ENCODE measurements around the gene ARMCX4.
A peak's percentile ranks its signal among the peaks of the same experiment; 100 is the strongest.

The ARMCX4 gene

DNA sequence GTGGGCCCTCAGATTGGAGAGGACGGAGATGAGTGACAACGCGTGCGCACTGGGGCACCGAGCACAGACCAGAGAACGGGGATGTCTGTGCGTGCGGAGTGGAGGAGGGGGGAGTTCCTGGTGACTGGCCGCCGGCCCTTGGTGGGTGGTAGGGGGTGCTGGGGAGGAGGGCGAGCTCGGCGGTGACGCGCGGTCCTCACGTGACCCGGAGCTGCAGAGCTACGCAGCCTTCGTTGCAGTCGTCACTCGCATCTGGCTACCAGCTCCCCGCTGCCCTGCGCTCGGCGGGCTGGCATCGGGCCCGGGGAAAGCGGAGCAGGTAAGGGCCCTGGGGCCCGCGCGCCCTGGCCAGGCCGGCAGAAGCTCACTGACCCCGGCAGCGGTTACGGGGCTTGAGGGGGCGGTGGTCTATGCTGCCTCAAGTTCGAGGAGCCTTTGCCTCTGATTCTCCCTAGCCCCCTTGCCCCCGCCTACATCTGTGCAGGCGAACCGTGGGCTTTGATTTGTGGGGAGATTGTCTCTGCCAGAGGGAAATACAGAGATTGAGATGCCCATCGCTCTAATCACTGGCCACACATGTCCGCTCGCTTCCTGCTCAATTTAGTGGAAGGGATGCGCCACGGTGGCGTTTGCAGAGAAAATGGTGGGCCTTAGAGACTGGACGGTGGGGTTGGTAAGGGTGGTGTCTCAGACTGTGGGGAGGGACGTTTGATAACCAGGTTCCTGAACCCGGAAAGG, at the start of gene ARMCX4:
Gene ARMCX4, plus strand, starts transcription at position 245 of the 738 bp plus-strand sequence. CDS start 3,134 bp downstream, outside the sequence.
- peak within 1 kb of the TSS; percentile 8 for H3K9ac ChIP-seq (ENCODE audit: low read length)
- H3K27ac ChIP-seq (ENCODE audit: low read depth, low read length), result no peak within 1 kb of the TSS
- H3K4me1 ChIP-seq (ENCODE audit: insufficient read depth, low read length), result no peaks in the 10 kb centered on the region
- H3K27me3 ChIP-seq (ENCODE audit: control insufficient read depth in 1 of 2, insufficient read depth in 2 of 2, low read length in 2 of 2), result peaks cover 0 to 2% of the 10 kb centered on the region in 2 donors
- peak within 1 kb of the TSS; percentile 28 to 53 for H3K4me3 ChIP-seq (ENCODE audit: low read depth in 1 of 2, low read length in 2 of 2)
- H3K9me3 ChIP-seq (ENCODE audit: low read length), result no peaks in the 10 kb centered on the region
- peaks cover 4% of the 10 kb centered on the region for H3K36me3 ChIP-seq (ENCODE audit: insufficient read depth, low read length)

- H3K27me3 ChIP-seq (ENCODE audit: control insufficient read depth in 1 of 2, insufficient read depth in 2 of 2, low read length in 2 of 2), result no peaks in the 10 kb centered on the region
- H3K9ac ChIP-seq (ENCODE audit: low read length), result no peak overlapping the region
- H3K27ac ChIP-seq (ENCODE audit: low read depth, low read length), result no peak overlapping the region
- no peaks in the 10 kb centered on the region for H3K9me3 ChIP-seq (ENCODE audit: low read length)
- no peak overlapping the region for H3K4me3 ChIP-seq (ENCODE audit: low read depth in 1 of 2, low read length in 2 of 2)
- H3K36me3 ChIP-seq (ENCODE audit: insufficient read depth, low read length), result peaks cover 14% of the 10 kb centered on the region
- H3K4me1 ChIP-seq (ENCODE audit: insufficient read depth, low read length), result no peaks in the 10 kb centered on the region
Observed at GRCh38 chrX:101442085-101442484, 43.2 kb upstream of the ARMCX4 start.

DNA sequence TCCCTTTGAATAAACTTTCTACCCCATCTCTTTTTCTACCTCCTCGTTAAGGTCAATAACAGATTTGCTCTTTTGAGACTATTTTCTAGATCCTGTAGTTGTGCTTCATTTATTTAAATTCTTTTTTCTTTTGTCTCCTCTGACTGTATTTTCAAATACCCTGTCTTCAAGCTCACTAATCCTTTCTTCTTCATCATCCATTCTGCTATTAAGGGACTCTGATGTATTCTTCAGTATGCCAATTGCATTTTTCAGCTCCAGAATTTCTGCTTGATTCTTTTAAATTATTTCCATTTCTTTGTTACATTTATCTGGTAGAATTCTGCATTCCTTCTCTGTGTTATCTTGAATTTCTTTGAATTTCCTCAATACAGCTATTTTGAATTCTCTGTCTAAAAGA, 36.0 kb upstream of the ARMCX4 start:
- Histone ChIP-seq H3K27ac (ENCODE audit: low read depth, low read length) (no peak overlapping the region), H3K9me3 (ENCODE audit: low read length) (no peaks in the 10 kb centered on the region), H3K4me1 (ENCODE audit: insufficient read depth, low read length) (no peaks in the 10 kb centered on the region), H3K36me3 (ENCODE audit: insufficient read depth, low read length) (peaks cover 7% of the 10 kb centered on the region), H3K9ac (ENCODE audit: low read length) (no peak overlapping the region), H3K4me3 (ENCODE audit: low read depth in 1 of 2, low read length in 2 of 2) (no peak overlapping the region), H3K27me3 (ENCODE audit: control insufficient read depth in 1 of 2, insufficient read depth in 2 of 2, low read length in 2 of 2) (no peaks in the 10 kb centered on the region)

DNA sequence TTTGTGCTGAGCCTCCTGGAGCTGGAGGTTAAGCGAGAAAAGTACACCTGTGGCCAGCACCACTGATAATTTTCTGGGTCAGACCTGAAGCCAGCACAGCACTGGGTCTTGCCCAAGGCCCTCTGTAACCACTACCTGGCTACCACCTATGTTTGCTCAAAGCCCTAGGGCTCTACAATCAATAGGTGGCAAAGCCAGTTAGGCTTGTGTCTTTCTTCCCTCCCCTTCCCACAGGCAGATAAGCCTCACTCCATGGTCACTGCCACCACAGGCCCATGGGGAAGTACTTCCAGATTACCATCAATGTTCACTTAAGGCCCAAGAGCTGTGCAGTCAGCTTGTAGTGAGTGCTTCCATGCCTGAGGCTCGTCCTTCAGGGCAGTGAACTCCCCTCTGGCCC, 35.2 kb upstream of the ARMCX4 start:
- no peaks in the 10 kb centered on the region for H3K27me3 ChIP-seq (ENCODE audit: control insufficient read depth in 1 of 2, insufficient read depth in 2 of 2, low read length in 2 of 2)
- H3K9me3 ChIP-seq (ENCODE audit: low read length), result no peaks in the 10 kb centered on the region
- H3K4me3 ChIP-seq (ENCODE audit: low read depth in 1 of 2, low read length in 2 of 2), result no peak overlapping the region
- no peak overlapping the region for H3K27ac ChIP-seq (ENCODE audit: low read depth, low read length)
- H3K36me3 ChIP-seq (ENCODE audit: insufficient read depth, low read length), result peaks cover 7% of the 10 kb centered on the region
- H3K9ac ChIP-seq (ENCODE audit: low read length), result no peak overlapping the region
- no peaks in the 10 kb centered on the region for H3K4me1 ChIP-seq (ENCODE audit: insufficient read depth, low read length)

DNA sequence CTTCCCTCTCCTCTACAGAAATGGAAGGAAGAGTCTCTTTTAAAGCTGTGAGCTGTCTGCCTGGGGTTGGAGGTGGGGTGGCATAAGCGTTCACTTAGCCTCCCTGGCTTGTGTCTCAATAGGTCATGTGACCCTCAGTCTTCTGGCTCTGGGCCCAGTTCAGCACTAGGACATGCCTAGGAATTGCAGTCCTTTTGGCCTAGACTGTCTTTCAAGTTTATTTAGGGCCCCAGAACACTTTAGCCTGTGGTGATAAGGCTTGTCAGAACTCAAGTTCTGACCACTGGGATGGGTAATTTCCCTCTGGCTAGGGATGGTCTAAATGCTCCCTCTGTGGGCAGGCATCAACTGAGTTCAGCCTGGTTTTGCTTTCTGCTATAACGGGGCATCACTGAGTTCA, 34.3 kb upstream of the ARMCX4 start:
- no peaks in the 10 kb centered on the region for H3K9me3 ChIP-seq (ENCODE audit: low read length)
- H3K36me3 ChIP-seq (ENCODE audit: insufficient read depth, low read length), result peaks cover 7% of the 10 kb centered on the region
- no peak overlapping the region for H3K4me3 ChIP-seq (ENCODE audit: low read depth in 1 of 2, low read length in 2 of 2)
- no peaks in the 10 kb centered on the region for H3K27me3 ChIP-seq (ENCODE audit: control insufficient read depth in 1 of 2, insufficient read depth in 2 of 2, low read length in 2 of 2)
- H3K4me1 ChIP-seq (ENCODE audit: insufficient read depth, low read length), result no peaks in the 10 kb centered on the region
- no peak overlapping the region for H3K27ac ChIP-seq (ENCODE audit: low read depth, low read length)
- no peak overlapping the region for H3K9ac ChIP-seq (ENCODE audit: low read length)

DNA sequence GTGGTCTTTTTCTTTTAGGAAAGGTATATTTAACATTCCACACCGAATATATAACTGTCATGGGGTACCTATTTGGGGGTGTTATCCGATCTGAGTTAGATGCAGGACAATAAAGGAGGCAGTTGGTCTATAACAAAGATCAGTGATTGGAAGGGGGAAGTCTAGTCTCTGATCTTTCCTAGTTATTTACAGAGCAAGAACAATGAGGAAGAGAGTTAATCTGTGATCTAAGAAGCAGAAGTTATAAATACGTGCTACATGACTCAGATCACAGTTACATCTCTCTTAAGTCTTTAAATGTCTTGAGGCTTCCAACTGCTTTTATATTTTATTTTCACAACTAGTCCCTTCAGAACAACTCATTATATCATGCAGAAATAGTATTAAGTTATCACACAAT, 33.2 kb upstream of the ARMCX4 start:
- H3K36me3 ChIP-seq (ENCODE audit: insufficient read depth, low read length), result peaks cover 7% of the 10 kb centered on the region
- no peaks in the 10 kb centered on the region for H3K4me1 ChIP-seq (ENCODE audit: insufficient read depth, low read length)
- H3K27ac ChIP-seq (ENCODE audit: low read depth, low read length), result no peak overlapping the region
- H3K9me3 ChIP-seq (ENCODE audit: low read length), result no peaks in the 10 kb centered on the region
- H3K27me3 ChIP-seq (ENCODE audit: control insufficient read depth in 1 of 2, insufficient read depth in 2 of 2, low read length in 2 of 2), result no peaks in the 10 kb centered on the region
- no peak overlapping the region for H3K9ac ChIP-seq (ENCODE audit: low read length)
- no peak overlapping the region for H3K4me3 ChIP-seq (ENCODE audit: low read depth in 1 of 2, low read length in 2 of 2)

GRCh38 chrX:101460669-101461068, 24.6 kb upstream of the ARMCX4 start:
- Histone ChIP-seq H3K9me3 (ENCODE audit: low read length) (no peaks in the 10 kb centered on the region), H3K36me3 (ENCODE audit: insufficient read depth, low read length) (no peaks in the 10 kb centered on the region), H3K27me3 (ENCODE audit: control insufficient read depth in 1 of 2, insufficient read depth in 2 of 2, low read length in 2 of 2) (no peaks in the 10 kb centered on the region), H3K27ac (ENCODE audit: low read depth, low read length) (no peak overlapping the region), H3K4me3 (ENCODE audit: low read depth in 1 of 2, low read length in 2 of 2) (no peak overlapping the region), H3K9ac (ENCODE audit: low read length) (no peak overlapping the region), H3K4me1 (ENCODE audit: insufficient read depth, low read length) (no peaks in the 10 kb centered on the region)

DNA sequence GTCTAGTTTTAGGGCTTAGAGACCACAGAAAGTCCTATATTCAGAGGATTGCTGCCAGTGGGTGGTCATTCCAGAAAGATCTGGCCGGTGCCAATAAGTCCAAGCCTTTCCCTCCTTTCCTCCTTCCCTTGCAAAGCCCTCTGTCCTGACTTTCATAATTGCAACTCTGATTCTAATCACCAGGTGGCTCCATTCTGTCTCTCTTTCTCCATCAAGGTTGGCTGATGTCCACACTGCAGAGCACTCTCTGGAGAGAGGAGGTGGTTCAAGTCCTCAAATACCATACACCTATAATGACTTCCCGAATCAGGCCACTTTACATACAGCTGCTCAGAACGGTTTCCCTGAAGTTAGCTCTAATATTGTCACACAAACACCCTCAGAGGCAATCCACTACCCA, 22.4 kb upstream of the ARMCX4 start:
- Histone ChIP-seq H3K27me3 (ENCODE audit: control insufficient read depth in 1 of 2, insufficient read depth in 2 of 2, low read length in 2 of 2) (no peaks in the 10 kb centered on the region), H3K9me3 (ENCODE audit: low read length) (no peaks in the 10 kb centered on the region), H3K4me1 (ENCODE audit: insufficient read depth, low read length) (no peaks in the 10 kb centered on the region), H3K36me3 (ENCODE audit: insufficient read depth, low read length) (no peaks in the 10 kb centered on the region), H3K27ac (ENCODE audit: low read depth, low read length) (no peak overlapping the region), H3K9ac (ENCODE audit: low read length) (no peak overlapping the region), H3K4me3 (ENCODE audit: low read depth in 1 of 2, low read length in 2 of 2) (no peak overlapping the region)

DNA sequence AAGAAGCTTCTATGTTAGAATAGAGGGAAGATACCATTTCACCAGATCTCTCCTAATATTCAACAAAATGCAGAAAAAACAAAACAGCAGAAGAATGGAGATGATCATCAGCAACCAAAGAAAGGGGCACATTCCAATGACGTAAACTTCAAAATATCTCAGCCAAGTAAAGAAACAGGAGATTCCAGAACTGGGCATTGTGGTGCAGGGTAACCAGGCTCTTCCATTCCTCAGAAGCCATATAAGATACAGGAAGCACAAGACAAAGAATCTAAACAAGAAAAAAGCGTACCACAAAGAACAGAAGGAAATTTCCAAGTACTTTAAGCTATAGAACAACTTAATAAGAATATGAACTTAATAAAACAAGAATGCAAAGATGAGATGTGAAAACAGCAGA, 6.9 kb upstream of the ARMCX4 start:
- no peak overlapping the region for H3K9ac ChIP-seq (ENCODE audit: low read length)
- H3K36me3 ChIP-seq (ENCODE audit: insufficient read depth, low read length), result no peaks in the 10 kb centered on the region
- H3K4me1 ChIP-seq (ENCODE audit: insufficient read depth, low read length), result no peaks in the 10 kb centered on the region
- H3K27ac ChIP-seq (ENCODE audit: low read depth, low read length), result no peak overlapping the region
- H3K9me3 ChIP-seq (ENCODE audit: low read length), result no peaks in the 10 kb centered on the region
- H3K4me3 ChIP-seq (ENCODE audit: low read depth in 1 of 2, low read length in 2 of 2), result no peak overlapping the region
- no peaks in the 10 kb centered on the region for H3K27me3 ChIP-seq (ENCODE audit: control insufficient read depth in 1 of 2, insufficient read depth in 2 of 2, low read length in 2 of 2)

DNA sequence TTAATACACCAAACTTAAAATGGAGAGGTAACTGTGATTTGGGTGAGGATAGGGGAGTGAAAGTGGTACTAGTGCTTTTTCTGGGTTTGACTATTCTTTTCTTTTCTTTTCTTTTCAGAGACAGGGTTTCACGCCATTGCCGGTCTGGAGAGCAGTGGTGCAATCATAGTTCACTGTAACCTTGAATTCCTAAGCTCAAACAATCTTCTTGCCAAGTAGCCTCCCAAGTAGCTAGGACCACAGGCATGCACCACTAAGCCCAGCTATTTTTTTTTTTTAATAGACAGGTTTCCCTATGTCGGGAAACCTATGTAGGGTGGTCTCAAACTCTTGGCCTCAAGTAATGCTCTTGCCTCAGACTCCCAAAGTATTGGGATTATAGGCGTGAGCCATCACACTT, 3.0 kb upstream of the ARMCX4 start:
- H3K4me3 ChIP-seq (ENCODE audit: low read depth in 1 of 2, low read length in 2 of 2), result no peak overlapping the region
- H3K27me3 ChIP-seq (ENCODE audit: control insufficient read depth in 1 of 2, insufficient read depth in 2 of 2, low read length in 2 of 2), result no peaks in the 10 kb centered on the region
- H3K36me3 ChIP-seq (ENCODE audit: insufficient read depth, low read length), result no peaks in the 10 kb centered on the region
- H3K9me3 ChIP-seq (ENCODE audit: low read length), result no peaks in the 10 kb centered on the region
- H3K4me1 ChIP-seq (ENCODE audit: insufficient read depth, low read length), result no peaks in the 10 kb centered on the region
- H3K9ac ChIP-seq (ENCODE audit: low read length), result no peak overlapping the region
- no peak overlapping the region for H3K27ac ChIP-seq (ENCODE audit: low read depth, low read length)

- H3K9me3 ChIP-seq (ENCODE audit: low read length), result no peaks in the 10 kb centered on the region
- H3K4me3 ChIP-seq (ENCODE audit: low read depth in 1 of 2, low read length in 2 of 2), result no peak overlapping the region
- H3K4me1 ChIP-seq (ENCODE audit: insufficient read depth, low read length), result no peaks in the 10 kb centered on the region
- H3K27ac ChIP-seq (ENCODE audit: low read depth, low read length), result no peak overlapping the region
- H3K9ac ChIP-seq (ENCODE audit: low read length), result no peak overlapping the region
- H3K36me3 ChIP-seq (ENCODE audit: insufficient read depth, low read length), result no peaks in the 10 kb centered on the region
- H3K27me3 ChIP-seq (ENCODE audit: control insufficient read depth in 1 of 2, insufficient read depth in 2 of 2, low read length in 2 of 2), result no peaks in the 10 kb centered on the region
Observed at GRCh38 chrX:101483705-101484104, 1.6 kb upstream of the ARMCX4 start.

GRCh38 chrX:101484135-101484534, 1.1 kb upstream of the ARMCX4 start:
- no peaks in the 10 kb centered on the region for H3K27me3 ChIP-seq (ENCODE audit: control insufficient read depth in 1 of 2, insufficient read depth in 2 of 2, low read length in 2 of 2)
- no peaks in the 10 kb centered on the region for H3K4me1 ChIP-seq (ENCODE audit: insufficient read depth, low read length)
- H3K27ac ChIP-seq (ENCODE audit: low read depth, low read length), result no peak overlapping the region
- H3K9me3 ChIP-seq (ENCODE audit: low read length), result no peaks in the 10 kb centered on the region
- no peak overlapping the region for H3K4me3 ChIP-seq (ENCODE audit: low read depth in 1 of 2, low read length in 2 of 2)
- H3K9ac ChIP-seq (ENCODE audit: low read length), result no peak overlapping the region
- H3K36me3 ChIP-seq (ENCODE audit: insufficient read depth, low read length), result no peaks in the 10 kb centered on the region

Data from muscle layer of colon (tissue), 2 donors.